ENCODE measurements around the gene ABRAXAS1.

ABRAXAS1 gene

DNA sequence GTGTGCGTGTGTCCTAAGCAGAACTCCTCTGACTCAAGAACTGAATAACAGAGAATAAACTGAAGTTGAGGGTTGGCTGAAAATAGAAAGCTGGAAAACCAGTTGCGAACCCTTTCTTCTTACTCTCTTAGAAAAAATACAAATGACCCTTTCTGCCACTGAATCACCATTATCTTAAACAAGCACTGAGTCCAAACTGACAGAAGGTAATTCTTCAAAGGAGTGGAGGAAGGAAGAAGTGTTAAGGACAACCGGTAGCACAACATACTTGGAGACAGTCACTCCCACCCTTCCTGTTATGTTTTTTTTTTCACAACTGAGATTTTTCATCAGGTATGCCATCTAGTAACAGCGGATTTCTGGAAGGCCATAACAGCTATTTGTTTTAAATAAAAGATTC lies 67.3 kb downstream of the ABRAXAS1 start:
- DNase-seq = no peak

DNA sequence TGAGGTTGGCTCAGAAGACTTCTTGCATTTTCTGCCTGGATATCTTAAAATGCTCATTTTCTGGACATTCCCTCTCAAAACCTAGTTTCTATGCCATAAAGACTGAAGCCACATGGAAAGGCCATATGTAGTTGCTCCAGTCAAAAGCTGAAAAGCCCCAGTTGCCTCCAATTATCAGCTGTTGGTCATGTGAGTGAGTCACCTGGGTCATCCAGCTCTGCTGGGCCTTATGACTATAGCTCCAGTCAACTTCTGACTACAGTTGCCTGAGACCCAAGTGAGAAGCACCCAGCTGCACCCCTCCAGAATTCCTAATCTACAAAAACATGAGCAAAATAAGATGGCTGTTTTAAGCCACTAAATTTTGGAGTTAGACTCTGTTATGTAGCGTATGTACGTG lies 71.2 kb downstream of the ABRAXAS1 start:
- no peaks in the 10 kb centered on the region for H3K4me1 Mint-ChIP-seq
- H3K36me3 Mint-ChIP-seq = peaks cover 34 to 40% of the 10 kb centered on the region in 2 donors
- no peak overlapping the region for H3K27ac Mint-ChIP-seq
- no peak for DNase-seq
- H3K4me3 Mint-ChIP-seq = no peak overlapping the region
- no peaks in the 10 kb centered on the region for H3K9me3 Mint-ChIP-seq
- no peaks in the 10 kb centered on the region for H3K27me3 Mint-ChIP-seq
- no peak for ATAC-seq (replicated peaks)

More for the DNA sequence above, 67.3 kb downstream of the ABRAXAS1 start:
- H3K27me3 Mint-ChIP-seq = no peaks in the 10 kb centered on the region
- H3K9me3 Mint-ChIP-seq = no peaks in the 10 kb centered on the region
- no peak for ATAC-seq (replicated peaks)
- H3K27ac Mint-ChIP-seq = no peak overlapping the region
- H3K4me1 Mint-ChIP-seq = no peaks in the 10 kb centered on the region
- H3K4me3 Mint-ChIP-seq = no peak overlapping the region
- H3K36me3 Mint-ChIP-seq = peaks cover 35% of the 10 kb centered on the region in 2 donors
